ENCODE data around the gene ZACN.
A peak's percentile ranks its signal among the peaks of the same experiment; 100 is the strongest.

Gene ZACN

GRCh38 chr17:76095943-76096342, 17.0 kb downstream of the ZACN start:
- Mint-ChIP-seq H3K9me3 (ENCODE audit: low read depth) (no peaks in the 10 kb centered on the region), H3K27me3 (no peaks in the 10 kb centered on the region), H3K36me3 (peaks cover 2% of the 10 kb centered on the region), H3K4me3 (no peak overlapping the region), H3K27ac (peak overlapping the region; percentile 50), H3K4me1 (ENCODE audit: low read depth) (peaks cover 6% of the 10 kb centered on the region)

- Mint-ChIP-seq H3K36me3 (peaks cover 4% of the 10 kb centered on the region), H3K4me3 (no peak overlapping the region), H3K9me3 (ENCODE audit: low read depth) (no peaks in the 10 kb centered on the region), H3K27me3 (no peaks in the 10 kb centered on the region), H3K4me1 (ENCODE audit: low read depth) (peaks cover 17% of the 10 kb centered on the region), H3K27ac (no peak overlapping the region)
These were observed 18.8 kb downstream of the ZACN start for GRCh38 chr17:76097716-76098295.

GRCh38 chr17:76102944-76103273, 23.9 kb downstream of the ZACN start:
- Mint-ChIP-seq H3K4me3 (peak overlapping the region; percentile 95), H3K9me3 (ENCODE audit: low read depth) (no peaks in the 10 kb centered on the region), H3K27me3 (no peaks in the 10 kb centered on the region), H3K4me1 (ENCODE audit: low read depth) (peaks cover 22% of the 10 kb centered on the region), H3K27ac (peak overlapping the region; percentile 96), H3K36me3 (peaks cover 2% of the 10 kb centered on the region)

GRCh38 chr17:76103274-76104139, 24.5 kb downstream of the ZACN start, which contains the start of gene EXOC7:
Gene EXOC7 (minus strand): TSS chr17:76103787. CDS start chr17:76103692, 95 bp downstream.
- Mint-ChIP-seq H3K27me3 (no peaks in the 10 kb centered on the region), H3K36me3 (peaks cover 2% of the 10 kb centered on the region), H3K27ac (peak within 1 kb of the TSS; percentile 96), H3K4me3 (peak within 1 kb of the TSS; percentile 95), H3K4me1 (ENCODE audit: low read depth) (peaks cover 22% of the 10 kb centered on the region), H3K9me3 (ENCODE audit: low read depth) (no peaks in the 10 kb centered on the region)

- Mint-ChIP-seq H3K9me3 (ENCODE audit: low read depth) (no peaks in the 10 kb centered on the region), H3K4me1 (ENCODE audit: low read depth) (peaks cover 22% of the 10 kb centered on the region), H3K27me3 (no peaks in the 10 kb centered on the region), H3K27ac (peak overlapping the region; percentile 96), H3K36me3 (peaks cover 2% of the 10 kb centered on the region), H3K4me3 (peak overlapping the region; percentile 95)
These were observed 25.3 kb downstream of the ZACN start for GRCh38 chr17:76104140-76104895.

- Mint-ChIP-seq H3K4me1 (ENCODE audit: low read depth) (peaks cover 22% of the 10 kb centered on the region), H3K27me3 (no peaks in the 10 kb centered on the region), H3K9me3 (ENCODE audit: low read depth) (no peaks in the 10 kb centered on the region), H3K27ac (peak overlapping the region; percentile 96), H3K4me3 (peak overlapping the region; percentile 95), H3K36me3 (peaks cover 2% of the 10 kb centered on the region)
These were observed 25.9 kb downstream of the ZACN start for GRCh38 chr17:76104896-76105231.

- Mint-ChIP-seq H3K36me3 (no peaks in the 10 kb centered on the region), H3K4me1 (ENCODE audit: low read depth) (peaks cover 14% of the 10 kb centered on the region), H3K27me3 (no peaks in the 10 kb centered on the region), H3K4me3 (no peak overlapping the region), H3K9me3 (ENCODE audit: low read depth) (no peaks in the 10 kb centered on the region), H3K27ac (peak overlapping the region; percentile 17)
These were observed 27.7 kb downstream of the ZACN start for GRCh38 chr17:76106703-76107102.

GRCh38 chr17:76107509-76107908, 28.5 kb downstream of the ZACN start:
- H3K4me1 Mint-ChIP-seq (ENCODE audit: low read depth): peaks cover 8% of the 10 kb centered on the region
- no peak overlapping the region for H3K4me3 Mint-ChIP-seq
- H3K27ac Mint-ChIP-seq: no peak overlapping the region
- H3K27me3 Mint-ChIP-seq: no peaks in the 10 kb centered on the region
- H3K9me3 Mint-ChIP-seq (ENCODE audit: low read depth): no peaks in the 10 kb centered on the region
- no peaks in the 10 kb centered on the region for H3K36me3 Mint-ChIP-seq

- Mint-ChIP-seq H3K27ac (no peak overlapping the region), H3K4me1 (ENCODE audit: low read depth) (no peaks in the 10 kb centered on the region), H3K4me3 (no peak overlapping the region), H3K27me3 (no peaks in the 10 kb centered on the region), H3K36me3 (no peaks in the 10 kb centered on the region), H3K9me3 (ENCODE audit: low read depth) (no peaks in the 10 kb centered on the region)
These were observed 33.0 kb downstream of the ZACN start for GRCh38 chr17:76111956-76112355.

GRCh38 chr17:76115138-76115754, 36.3 kb downstream of the ZACN start:
- Mint-ChIP-seq H3K27me3 (no peaks in the 10 kb centered on the region), H3K36me3 (no peaks in the 10 kb centered on the region), H3K4me1 (ENCODE audit: low read depth) (no peaks in the 10 kb centered on the region), H3K4me3 (no peak overlapping the region), H3K27ac (no peak overlapping the region), H3K9me3 (ENCODE audit: low read depth) (no peaks in the 10 kb centered on the region)

- Mint-ChIP-seq H3K27ac (no peak overlapping the region), H3K4me3 (no peak overlapping the region)
These were observed 40.7 kb downstream of the ZACN start for GRCh38 chr17:76119409-76120371.

GRCh38 chr17:76120658-76121008, 41.7 kb downstream of the ZACN start:
- H3K27ac Mint-ChIP-seq: no peak overlapping the region
- H3K36me3 Mint-ChIP-seq: no peaks in the 10 kb centered on the region
- H3K4me3 Mint-ChIP-seq: no peak overlapping the region
- no peaks in the 10 kb centered on the region for H3K9me3 Mint-ChIP-seq (ENCODE audit: low read depth)
- no peaks in the 10 kb centered on the region for H3K27me3 Mint-ChIP-seq
- H3K4me1 Mint-ChIP-seq (ENCODE audit: low read depth): peaks cover 12% of the 10 kb centered on the region

More at GRCh38 chr17:76119409-76120371, 40.7 kb downstream of the ZACN start:
- Mint-ChIP-seq H3K9me3 (ENCODE audit: low read depth) (no peaks in the 10 kb centered on the region), H3K27me3 (no peaks in the 10 kb centered on the region), H3K4me1 (ENCODE audit: low read depth) (peaks cover 12% of the 10 kb centered on the region), H3K36me3 (no peaks in the 10 kb centered on the region)

GRCh38 chr17:76121932-76122430, 43.0 kb downstream of the ZACN start:
- Mint-ChIP-seq H3K27me3 (no peaks in the 10 kb centered on the region), H3K27ac (peak overlapping the region; percentile 87), H3K4me1 (ENCODE audit: low read depth) (peaks cover 23% of the 10 kb centered on the region), H3K4me3 (no peak overlapping the region), H3K36me3 (no peaks in the 10 kb centered on the region), H3K9me3 (ENCODE audit: low read depth) (no peaks in the 10 kb centered on the region)
